Measurements from ENCODE around the gene SNRK.

SNRK gene

DNA sequence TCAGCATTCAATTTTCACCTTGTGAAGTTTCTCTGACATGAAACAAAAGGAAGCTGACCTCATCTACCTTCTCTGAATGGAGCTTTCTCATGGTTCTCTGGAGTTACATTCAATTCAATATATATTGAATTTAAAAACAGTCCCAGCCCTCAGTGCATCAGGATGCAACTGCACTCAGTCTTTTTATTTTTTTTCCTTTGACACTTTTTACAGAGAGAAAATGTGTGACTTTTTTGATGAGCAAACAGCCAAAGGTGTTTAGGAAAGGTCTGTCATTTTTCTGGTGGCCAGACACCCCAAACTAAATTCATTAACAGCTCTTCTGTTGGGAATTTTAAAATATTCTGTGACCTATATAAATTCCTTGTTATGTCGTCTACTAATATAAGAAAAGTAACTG is 19.3 kb upstream of the SNRK start:
- in situ Hi-C loops (cut with MboI; ENCODE audit: low sequenced_read_pairs) = no loop called here

DNA sequence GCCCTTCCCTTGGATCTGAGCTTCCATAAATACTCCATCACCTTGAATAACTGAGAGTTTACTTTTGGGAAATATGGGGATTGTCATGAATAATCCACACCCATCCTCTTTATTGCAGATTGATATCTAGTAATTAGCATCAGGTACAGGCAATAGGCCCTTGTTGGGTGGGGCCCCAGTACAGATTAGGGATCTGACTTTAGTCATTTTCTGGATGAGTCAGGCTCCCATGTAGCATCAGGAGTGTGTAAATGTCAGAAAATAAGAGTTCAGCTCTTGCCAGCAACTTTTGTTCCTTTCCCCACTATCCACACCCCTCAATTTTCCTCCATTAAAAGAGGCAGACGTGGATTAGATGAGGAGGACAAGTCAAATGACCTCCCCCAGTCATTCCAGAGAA is 17.7 kb upstream of the SNRK start:
- in situ Hi-C loops (cut with MboI; ENCODE audit: low sequenced_read_pairs) = no loop called here

- in situ Hi-C loops (cut with MboI; ENCODE audit: low sequenced_read_pairs) = no loop called here
These were observed 16.3 kb upstream of the SNRK start for GRCh38 chr3:43270078-43270477.

- in situ Hi-C loops (cut with MboI; ENCODE audit: low sequenced_read_pairs) = no loop called here
These were observed 12.9 kb upstream of the SNRK start for GRCh38 chr3:43273416-43273815.

GRCh38 chr3:43279082-43279481 is 7.3 kb upstream of the SNRK start:
- in situ Hi-C loops (cut with MboI; ENCODE audit: low sequenced_read_pairs) = no loop called here

DNA sequence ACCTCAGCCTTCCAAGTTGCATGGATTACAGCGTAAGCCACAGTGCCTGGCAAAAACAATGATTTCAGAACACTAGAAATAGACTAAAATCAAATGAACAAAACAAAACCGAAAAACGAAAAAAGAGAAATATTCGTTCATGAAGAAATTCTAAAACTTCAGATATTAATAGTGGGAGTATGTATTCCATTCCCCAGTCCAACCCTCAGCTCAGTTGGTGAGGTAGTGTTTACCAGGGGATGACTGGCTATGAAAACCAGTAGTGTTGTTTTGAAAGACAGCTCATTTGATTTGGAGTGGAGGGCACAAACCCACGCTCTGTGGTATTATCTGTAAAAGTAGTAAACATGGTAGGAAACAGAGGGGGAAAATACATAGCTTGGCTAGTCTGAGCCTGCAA is 6.8 kb upstream of the SNRK start:
- in situ Hi-C loops (cut with MboI; ENCODE audit: low sequenced_read_pairs) = no loop called here

GRCh38 chr3:43281020-43281419 is 5.3 kb upstream of the SNRK start:
- in situ Hi-C loops (cut with MboI; ENCODE audit: low sequenced_read_pairs) = no loop called here

DNA sequence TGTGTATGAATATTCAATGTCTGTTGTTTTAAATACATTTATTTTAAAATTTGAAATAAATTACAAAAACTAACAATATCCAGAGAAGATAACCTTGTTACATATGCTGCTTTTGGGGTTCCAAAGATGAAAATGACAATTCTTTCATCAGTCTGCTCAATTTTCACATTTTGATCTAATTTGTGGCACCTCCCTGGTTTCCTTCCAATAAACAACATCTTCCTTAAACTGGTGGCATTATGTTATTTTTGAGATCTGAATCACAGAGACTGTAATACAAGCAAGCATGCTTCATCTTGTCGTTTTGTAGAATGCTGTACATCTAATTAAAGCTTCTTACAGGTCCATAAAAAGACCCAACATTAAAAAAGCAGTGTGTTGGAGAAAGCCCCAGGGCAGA is 2.2 kb upstream of the SNRK start:
- in situ Hi-C loops (cut with MboI; ENCODE audit: low sequenced_read_pairs) = no loop called here

DNA sequence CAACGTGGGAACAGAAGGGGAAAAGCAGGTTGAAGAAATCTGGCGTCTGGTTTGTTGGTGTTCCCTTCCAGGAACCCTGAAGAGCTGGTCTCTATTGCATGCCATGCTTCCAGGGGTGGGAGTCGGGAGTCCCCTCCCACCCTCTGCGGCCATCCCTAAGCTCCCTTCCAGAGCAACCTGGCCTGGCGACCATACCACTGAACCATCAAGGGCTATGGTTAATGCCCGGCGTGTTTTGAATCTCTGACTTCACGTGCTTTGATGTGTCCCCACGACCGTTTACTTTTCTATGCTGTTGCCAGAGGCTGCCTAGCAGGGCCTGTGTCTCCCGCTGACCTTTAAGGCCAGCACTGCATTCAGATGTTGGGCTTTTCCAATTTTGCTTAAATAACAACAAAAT is 696 bp upstream of the SNRK start:
- in situ Hi-C loops (cut with MboI; ENCODE audit: low sequenced_read_pairs) = no loop called here

DNA sequence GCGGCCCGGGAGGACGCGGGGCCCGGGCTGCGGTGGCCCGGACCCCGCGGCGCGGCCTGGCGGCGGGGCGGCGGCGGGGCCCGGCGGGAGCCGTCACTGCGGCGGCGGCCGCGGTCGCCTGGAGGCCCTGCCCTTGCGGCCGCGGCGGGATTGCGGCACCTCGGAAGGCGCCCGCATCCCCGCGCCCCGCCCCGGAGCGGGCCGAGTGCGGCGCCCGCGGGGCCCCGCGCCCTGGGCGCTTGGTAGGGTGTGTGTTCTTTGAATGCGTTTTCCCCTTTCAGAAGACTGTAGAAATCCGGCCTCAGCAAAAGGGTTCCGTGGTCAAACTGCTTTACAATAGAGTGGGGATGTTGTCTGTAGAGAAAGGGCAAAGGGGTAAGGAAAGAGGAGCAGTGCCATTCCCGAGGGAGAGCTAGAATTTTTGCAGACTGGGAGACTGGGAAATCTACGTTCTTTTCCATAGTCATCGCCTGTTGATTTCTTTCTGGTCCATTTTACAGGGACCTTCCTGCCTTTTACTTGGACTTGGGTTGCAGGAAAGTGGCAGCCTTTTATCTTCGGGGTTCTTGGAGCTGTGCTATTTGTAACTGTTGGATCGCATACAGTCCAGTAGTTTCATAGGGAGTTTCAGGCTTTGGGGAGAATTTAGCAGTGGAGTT is 630 bp downstream of the SNRK start:
- in situ Hi-C loops (cut with MboI; ENCODE audit: low sequenced_read_pairs) = no loop called here

GRCh38 chr3:43287500-43287873 is 1.1 kb downstream of the SNRK start:
- in situ Hi-C loops (cut with MboI; ENCODE audit: low sequenced_read_pairs) = no loop called here

- in situ Hi-C loops (cut with MboI; ENCODE audit: low sequenced_read_pairs) = no loop called here
These were observed 2.0 kb downstream of the SNRK start for GRCh38 chr3:43288366-43288765.

- in situ Hi-C loops (cut with MboI; ENCODE audit: low sequenced_read_pairs) = no loop called here
These were observed 2.5 kb downstream of the SNRK start for GRCh38 chr3:43288850-43289249.

DNA sequence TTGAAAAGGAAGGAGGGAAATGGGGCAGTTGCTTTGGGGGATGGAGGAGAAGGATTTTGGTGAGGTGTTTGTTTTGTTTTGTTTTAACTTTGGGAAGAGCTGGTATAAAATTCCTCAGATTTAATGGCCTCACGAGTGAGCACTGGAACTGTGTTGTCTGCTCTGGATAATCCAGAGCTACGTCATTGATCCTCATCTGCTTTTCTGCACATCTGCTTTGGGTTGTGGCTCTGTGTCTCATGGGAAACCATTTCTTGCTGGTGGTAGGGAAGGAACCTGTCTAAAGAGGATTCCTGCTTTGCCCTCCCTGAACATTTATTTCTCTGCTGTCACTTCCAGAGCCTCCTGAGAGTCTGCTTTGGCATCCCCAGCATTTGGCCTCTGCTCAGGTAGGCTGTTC is 3.1 kb downstream of the SNRK start:
- in situ Hi-C loops (cut with MboI; ENCODE audit: low sequenced_read_pairs) = no loop called here

DNA sequence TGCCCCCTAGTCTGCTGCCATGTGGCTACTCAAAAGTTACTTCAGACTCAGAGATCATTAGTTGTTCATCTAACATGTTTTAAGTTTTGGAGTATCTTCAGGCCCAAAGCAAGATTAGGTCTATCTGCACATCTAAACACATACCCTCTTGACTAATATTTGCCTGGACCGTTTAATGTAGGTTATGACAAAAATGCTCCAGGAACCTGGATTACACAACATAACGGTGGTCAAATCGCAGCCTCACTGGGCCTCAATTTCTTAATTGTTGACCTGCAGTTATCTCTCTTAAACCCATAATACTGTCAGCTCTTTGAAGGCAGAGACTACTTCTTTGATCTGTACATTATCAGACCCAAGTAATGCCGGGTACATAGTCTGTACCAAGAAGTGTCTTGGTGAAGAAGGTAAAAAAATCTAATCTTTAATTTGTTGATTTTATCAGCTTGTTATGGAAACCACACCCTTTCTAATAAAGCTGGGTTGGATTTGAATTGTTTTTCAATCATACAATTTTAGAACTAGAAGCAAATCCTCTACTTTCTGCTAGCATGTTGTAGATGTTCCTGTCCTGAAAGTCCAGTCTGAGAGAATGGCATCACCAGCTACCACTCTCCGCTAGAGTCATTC is 3.6 kb downstream of the SNRK start:
- in situ Hi-C loops (cut with MboI; ENCODE audit: low sequenced_read_pairs) = no loop called here

DNA sequence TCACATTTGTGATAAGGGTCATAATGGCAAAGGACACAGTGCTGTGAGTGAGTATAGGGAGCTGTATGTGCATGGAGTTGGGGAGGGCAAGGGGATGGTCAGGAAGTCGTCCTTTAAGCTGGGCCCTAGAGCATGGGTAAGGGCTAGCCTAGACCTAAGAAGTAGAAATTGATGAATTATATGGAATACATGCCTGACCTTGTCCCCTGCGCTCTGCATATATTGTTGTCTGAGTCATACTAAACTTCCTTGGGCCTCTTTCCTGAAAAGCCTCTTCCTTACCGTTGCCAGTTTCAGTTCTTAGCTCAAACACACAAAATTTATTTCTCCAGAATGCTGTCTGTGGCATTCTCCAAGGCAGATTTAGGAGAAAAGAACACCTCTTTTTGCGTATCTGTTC is 4.6 kb downstream of the SNRK start:
- in situ Hi-C loops (cut with MboI; ENCODE audit: low sequenced_read_pairs) = no loop called here

DNA sequence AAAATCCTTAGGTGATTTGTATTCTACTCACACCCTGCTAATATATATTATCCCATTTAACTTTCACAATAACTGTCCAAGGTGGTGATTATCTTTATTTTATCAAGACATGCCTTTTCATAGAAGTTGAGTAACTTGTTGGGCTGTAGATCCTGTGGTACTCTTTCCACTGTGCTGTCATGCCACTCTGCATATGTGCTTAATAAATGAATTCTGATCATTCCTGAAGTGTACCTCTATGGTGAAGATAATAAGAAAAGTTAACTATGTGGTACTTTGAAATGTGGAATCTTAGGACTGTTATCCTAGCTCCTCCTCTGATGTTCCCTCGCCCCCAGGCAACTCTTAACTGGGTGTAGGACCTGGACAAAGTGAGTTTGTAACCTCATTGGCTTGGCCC is 5.2 kb downstream of the SNRK start:
- in situ Hi-C loops (cut with MboI; ENCODE audit: low sequenced_read_pairs) = no loop called here

DNA sequence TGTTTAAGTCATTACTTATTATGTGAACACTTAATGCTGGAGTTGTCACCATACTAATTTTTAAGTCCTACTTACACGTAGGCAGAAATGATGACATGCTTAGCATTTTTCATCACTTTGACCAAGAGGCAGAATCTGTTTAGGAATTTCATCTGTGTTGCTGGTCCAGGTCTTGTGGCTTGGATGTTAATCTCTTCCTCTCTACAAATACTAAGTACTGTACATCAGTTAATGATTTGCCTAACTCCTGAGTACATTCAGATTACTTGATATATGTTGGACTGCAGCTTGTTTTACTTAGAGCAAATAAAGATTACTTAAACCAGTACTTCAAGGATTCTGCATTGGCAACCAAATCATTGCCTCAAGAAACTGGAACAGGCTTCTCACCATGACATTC is 8.6 kb downstream of the SNRK start:
- in situ Hi-C loops (cut with MboI; ENCODE audit: low sequenced_read_pairs) = no loop called here

DNA sequence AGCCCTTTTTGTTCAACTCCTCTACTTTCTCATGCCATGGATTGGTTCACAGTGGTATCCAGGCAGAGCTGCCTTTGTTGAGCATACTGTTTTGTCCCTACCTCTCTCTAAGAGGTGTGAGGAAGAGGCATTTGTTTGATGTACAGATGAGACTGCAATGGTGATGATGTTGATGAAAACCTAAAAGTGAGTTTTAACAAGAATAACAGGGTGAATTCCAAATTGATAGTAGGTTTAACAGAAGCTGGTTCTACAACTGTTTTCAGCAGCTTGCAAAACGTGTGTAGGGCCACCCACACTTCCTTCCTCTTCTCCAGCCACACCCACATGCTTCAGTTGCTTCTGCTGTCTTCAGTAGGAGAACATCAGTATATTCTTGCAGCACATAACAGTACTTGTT is 10.2 kb downstream of the SNRK start:
- in situ Hi-C loops (cut with MboI; ENCODE audit: low sequenced_read_pairs) = no loop called here

GRCh38 chr3:43298292-43298691 is 12.0 kb downstream of the SNRK start:
- in situ Hi-C loops (cut with MboI; ENCODE audit: low sequenced_read_pairs) = no loop called here

DNA sequence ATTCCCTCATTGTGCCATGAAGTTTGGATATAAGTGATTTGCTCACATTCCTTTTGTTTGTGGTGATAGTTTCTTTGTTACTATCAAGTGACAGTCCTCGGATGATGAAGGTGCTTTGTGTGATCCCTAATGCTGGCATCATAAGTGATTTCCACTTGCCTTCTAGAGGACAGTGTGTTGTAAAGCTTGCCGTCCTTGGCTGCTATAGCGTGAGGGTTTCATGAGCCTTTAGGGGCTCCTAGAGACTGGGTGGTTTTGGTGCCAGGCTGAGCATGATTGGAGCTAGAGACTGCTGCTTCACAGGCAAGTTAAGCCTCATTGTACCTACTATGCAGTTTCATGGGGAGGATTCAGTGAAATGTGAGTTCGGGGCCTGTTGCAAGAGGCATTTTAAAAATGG is 12.4 kb downstream of the SNRK start:
- in situ Hi-C loops (cut with MboI; ENCODE audit: low sequenced_read_pairs) = no loop called here

DNA sequence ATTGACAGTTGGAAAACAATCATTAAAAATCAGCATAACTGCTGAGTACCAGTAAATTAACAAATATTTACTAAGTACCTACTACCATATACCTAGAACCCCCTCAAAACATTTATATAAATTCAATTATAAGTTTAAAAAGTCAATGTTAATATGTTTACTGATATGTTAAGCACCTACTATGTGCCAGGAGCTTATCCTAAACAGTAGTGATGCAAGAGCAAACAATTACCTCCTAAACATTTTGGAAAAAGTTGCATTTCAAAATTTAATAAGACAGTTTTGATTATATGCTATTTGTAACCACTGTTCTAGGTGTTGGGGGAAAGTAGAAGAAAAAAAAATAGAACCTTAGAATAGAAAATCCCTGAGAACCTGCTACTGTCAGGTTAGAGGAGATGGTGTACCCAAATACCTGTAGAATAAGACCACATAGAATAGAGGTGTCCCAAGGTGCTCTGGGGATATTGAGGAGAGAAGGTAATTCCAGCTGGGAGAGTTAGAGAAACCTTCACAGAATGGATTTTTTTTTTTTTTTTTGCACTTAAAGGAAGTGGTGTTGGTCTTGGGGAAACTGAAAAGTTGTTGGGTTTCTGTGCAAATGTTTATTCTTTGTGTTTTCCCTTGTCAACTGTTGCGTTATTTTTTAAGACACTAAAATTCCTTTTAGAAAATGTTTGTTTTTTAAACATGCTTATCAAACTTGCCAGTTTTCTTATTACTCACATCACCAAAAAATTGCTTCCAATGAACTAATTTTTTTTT is 16.0 kb downstream of the SNRK start:
- in situ Hi-C loops (cut with MboI; ENCODE audit: low sequenced_read_pairs) = no loop called here
